Measurements from ENCODE around the gene TSHZ2. TPM values are rescaled to one million over a fixed set of nuclear protein-coding genes. Genes with fewer than 3 reads are reported as not detected.

The TSHZ2 gene
- total RNA-seq, 1 donor from 2014 or later: 1.6 TPM

DNA sequence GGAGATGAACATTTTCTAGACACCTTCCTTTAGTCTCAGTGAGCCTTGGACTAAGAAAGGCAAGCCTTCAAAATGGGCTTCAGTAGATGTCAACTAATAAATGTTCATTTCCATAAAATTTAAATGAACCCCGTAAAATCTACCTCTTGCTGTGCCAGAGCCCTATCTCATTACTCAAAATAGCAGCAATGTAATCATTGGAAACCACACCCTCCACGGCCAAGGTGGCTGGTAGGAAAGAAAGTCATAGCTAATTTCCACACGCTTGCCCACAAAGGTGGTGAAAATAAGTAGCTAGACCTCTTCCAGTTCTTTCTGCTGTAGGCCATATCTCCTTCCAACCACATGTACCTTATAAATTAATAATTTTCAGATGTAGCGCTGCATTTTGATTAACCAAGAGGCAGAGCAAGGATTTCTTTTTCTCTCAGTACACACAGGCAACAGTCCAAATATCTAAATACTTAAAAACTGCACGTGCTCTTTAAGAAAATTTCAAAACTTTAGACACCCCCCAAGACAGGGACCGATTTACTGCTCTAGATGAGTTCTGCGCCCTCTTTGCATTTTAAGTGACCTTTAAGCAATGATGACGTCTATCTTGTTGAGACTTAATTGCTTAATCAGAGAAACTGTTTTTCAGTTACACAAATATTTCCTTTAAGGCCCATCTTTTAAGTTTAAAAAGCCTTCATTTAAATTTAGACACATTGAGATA lies 330.7 kb downstream of the TSHZ2 start:
- FAIRE-seq: no peak
- TF ChIP-seq, protein P1, sequence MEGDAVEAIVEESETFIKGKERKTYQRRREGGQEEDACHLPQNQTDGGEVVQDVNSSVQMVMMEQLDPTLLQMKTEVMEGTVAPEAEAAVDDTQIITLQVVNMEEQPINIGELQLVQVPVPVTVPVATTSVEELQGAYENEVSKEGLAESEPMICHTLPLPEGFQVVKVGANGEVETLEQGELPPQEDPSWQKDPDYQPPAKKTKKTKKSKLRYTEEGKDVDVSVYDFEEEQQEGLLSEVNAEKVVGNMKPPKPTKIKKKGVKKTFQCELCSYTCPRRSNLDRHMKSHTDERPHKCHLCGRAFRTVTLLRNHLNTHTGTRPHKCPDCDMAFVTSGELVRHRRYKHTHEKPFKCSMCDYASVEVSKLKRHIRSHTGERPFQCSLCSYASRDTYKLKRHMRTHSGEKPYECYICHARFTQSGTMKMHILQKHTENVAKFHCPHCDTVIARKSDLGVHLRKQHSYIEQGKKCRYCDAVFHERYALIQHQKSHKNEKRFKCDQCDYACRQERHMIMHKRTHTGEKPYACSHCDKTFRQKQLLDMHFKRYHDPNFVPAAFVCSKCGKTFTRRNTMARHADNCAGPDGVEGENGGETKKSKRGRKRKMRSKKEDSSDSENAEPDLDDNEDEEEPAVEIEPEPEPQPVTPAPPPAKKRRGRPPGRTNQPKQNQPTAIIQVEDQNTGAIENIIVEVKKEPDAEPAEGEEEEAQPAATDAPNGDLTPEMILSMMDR (IDR thresholded peaks at IDR 0.05; ENCODE audit: insufficient read depth, low read length, severe bottlenecking): no peak
- H3K36me3 ChIP-seq (ENCODE audit: control insufficient read depth, insufficient read depth, low read length): no peaks in the 10 kb centered on the region
- H3K27me3 ChIP-seq (ENCODE audit: control insufficient read depth, insufficient read depth, low read length): no peaks in the 10 kb centered on the region
- no peak overlapping the region for H3K4me3 ChIP-seq (ENCODE audit: low read depth, low read length)
- no peak for DNase-seq (ENCODE audit: low read depth)

DNA sequence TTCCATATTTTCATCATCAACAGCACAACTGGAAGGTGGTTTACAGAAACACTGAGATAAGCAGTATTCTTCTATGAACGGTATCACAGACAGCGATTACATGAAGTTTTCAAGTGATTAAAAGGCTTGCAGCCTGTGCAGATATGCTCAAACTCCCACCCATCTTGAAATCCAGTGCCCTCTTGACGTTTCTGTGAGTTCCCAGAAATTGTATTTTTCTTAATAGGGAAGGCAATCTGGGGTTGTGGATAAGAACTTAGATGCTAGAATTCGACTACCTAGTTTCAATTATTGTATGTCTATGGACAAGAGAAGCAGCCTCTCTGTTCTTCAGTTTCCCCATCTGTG lies 331.2 kb downstream of the TSHZ2 start:
- TF ChIP-seq, protein P1 (IDR thresholded peaks at IDR 0.05; ENCODE audit: insufficient read depth, low read length, severe bottlenecking): no peak
- no peaks in the 10 kb centered on the region for H3K27me3 ChIP-seq (ENCODE audit: control insufficient read depth, insufficient read depth, low read length)

DNA sequence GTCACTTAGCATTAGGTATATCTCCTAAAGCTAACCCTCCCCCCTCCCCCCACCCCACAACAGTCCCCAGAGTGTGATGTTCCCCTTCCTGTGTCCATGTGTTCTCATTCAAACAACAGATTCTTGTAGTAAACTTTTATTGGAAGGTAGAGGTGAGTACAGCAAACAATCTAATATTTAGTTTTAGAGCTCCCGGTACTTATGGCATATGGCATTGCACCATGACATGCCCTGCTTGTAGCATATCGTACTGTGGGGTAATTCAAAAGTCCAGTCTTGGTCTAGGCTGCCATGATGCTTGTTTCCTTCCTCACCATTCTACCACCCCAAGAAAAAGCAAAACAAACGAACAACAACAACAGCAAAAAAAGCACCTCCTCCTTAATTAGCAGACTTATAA lies 332.0 kb downstream of the TSHZ2 start:
- H3K27me3 ChIP-seq (ENCODE audit: control insufficient read depth, insufficient read depth, low read length): no peaks in the 10 kb centered on the region
- no peak overlapping the region for H3K4me3 ChIP-seq (ENCODE audit: low read depth, low read length)
- FAIRE-seq: no peak
- H3K36me3 ChIP-seq (ENCODE audit: control insufficient read depth, insufficient read depth, low read length): no peaks in the 10 kb centered on the region
- TF ChIP-seq, protein P1 (IDR thresholded peaks at IDR 0.05; ENCODE audit: insufficient read depth, low read length, severe bottlenecking): no peak
- no peak for DNase-seq (ENCODE audit: low read depth)

More for the DNA sequence above, 331.2 kb downstream of the TSHZ2 start:
- FAIRE-seq (no peak), DNase-seq (ENCODE audit: low read depth) (no peak)
- Histone ChIP-seq H3K4me3 (ENCODE audit: low read depth, low read length) (no peak overlapping the region), H3K36me3 (ENCODE audit: control insufficient read depth, insufficient read depth, low read length) (no peaks in the 10 kb centered on the region)

DNA sequence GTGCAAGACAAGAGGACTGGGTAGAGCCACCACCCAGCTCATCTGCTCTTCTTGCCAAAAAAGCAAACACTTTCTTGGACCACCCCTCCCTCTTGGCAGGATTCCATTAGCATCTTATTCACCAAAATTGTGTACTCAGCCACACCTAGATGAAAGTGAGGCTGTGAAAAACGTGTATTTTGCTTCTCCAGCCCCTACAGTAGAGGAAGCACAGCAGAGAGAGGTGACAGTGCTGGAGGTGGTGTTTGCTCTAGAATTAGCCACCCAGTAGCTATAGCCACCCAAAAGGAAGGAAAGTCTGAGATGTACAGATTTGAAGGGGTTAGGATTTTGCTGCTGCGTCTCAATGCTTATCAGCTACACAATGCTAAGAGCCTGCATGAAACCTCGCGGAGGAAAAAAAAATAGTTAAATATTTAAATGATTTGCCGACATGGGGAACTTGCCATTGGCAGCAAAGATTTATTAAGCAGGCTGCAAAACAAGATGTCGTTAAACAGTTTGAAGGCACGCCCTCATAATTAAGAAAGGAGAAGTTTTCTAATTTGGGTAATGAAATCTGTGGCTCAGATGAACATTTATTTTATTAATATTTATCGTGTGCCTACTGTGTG lies 334.1 kb downstream of the TSHZ2 start:
- Histone ChIP-seq H3K27me3 (ENCODE audit: control insufficient read depth, insufficient read depth, low read length) (no peaks in the 10 kb centered on the region), H3K36me3 (ENCODE audit: control insufficient read depth, insufficient read depth, low read length) (no peaks in the 10 kb centered on the region), H3K4me3 (ENCODE audit: low read depth, low read length) (no peak overlapping the region)
- DNase-seq (ENCODE audit: low read depth) (no peak), FAIRE-seq (no peak)
- TF ChIP-seq, protein P1 (IDR thresholded peaks at IDR 0.05; ENCODE audit: insufficient read depth, low read length, severe bottlenecking): no peak

DNA sequence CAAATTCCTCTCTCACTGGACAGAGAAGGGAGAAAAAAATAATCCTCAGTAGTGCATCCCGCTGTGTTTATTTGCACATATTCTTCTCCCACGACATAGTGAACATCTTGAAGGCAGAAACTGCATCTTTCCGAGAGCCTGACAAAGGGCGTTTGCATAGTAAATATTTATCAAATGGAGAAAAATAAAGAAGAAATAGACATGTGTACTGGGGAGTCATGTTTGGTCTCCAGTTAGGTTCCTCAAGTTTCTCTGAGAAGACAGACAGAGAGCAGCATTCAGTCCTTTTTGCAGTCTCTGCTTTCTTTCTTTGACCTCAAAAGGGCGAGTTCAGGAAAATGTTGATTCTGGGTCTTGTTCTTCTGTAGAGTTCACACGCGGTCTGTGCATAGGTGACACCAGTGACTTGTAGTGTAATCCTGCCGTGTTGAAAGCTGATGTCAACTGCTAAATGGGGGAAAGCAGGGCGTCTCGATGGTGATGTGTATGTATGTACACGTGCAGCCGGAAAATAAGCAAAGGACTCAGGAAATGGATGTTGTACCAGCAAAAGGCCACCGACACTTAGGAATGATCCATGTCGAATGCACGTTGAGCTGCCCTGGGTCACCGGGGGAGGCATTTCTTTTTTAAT lies 335.9 kb downstream of the TSHZ2 start:
- TF ChIP-seq, protein P1 (IDR thresholded peaks at IDR 0.05; ENCODE audit: insufficient read depth, low read length, severe bottlenecking): no peak
- FAIRE-seq (no peak), DNase-seq (ENCODE audit: low read depth) (no peak)
- Histone ChIP-seq H3K4me3 (ENCODE audit: low read depth, low read length) (no peak overlapping the region), H3K27me3 (ENCODE audit: control insufficient read depth, insufficient read depth, low read length) (no peaks in the 10 kb centered on the region), H3K36me3 (ENCODE audit: control insufficient read depth, insufficient read depth, low read length) (no peaks in the 10 kb centered on the region)
